GM18507 (cell line): Measurements from ENCODE around the gene SERINC3.
"Not testable (repeated sequence)": the region's sequence is repeated elsewhere in the genome, so short reads cannot be mapped to it uniquely, and the experiment has no call there.

Experiments
- DNase-seq: peaks from one replicate; pipeline ENCODE4 v3.0.0; 2011; ENCODE audit warnings: low read depth; ENCODE audit not compliant: insufficient read length; ENCODE audit errors: extremely low spot score
- FAIRE-seq: peaks from 2 replicates; lab custom pipeline; 2011; peaks lifted over from hg19 to GRCh38; lab: Jason Lieb, UNC

SERINC3 gene

GRCh38 chr20:44495802-44496481 lies 25.9 kb downstream of the SERINC3 start:
- FAIRE-seq (no peak), DNase-seq (no peak)

GRCh38 chr20:44495257-44495656 lies 26.6 kb downstream of the SERINC3 start:
- no peak for FAIRE-seq
- DNase-seq, result no peak

- DNase-seq (no peak), FAIRE-seq (no peak)
Observed at GRCh38 chr20:44494681-44495080, 27.2 kb downstream of the SERINC3 start.

- DNase-seq (no peak), FAIRE-seq (no peak)
Observed at GRCh38 chr20:44494266-44494665, 27.6 kb downstream of the SERINC3 start.

GRCh38 chr20:44491635-44492395 lies 30.1 kb downstream of the SERINC3 start:
- FAIRE-seq, result no peak
- DNase-seq, result no peak

- FAIRE-seq, result no peak
Observed at GRCh38 chr20:44489931-44490330, 31.9 kb downstream of the SERINC3 start.

GRCh38 chr20:44489223-44489622 lies 32.6 kb downstream of the SERINC3 start:
- no peak for FAIRE-seq
- DNase-seq, result no peak

More at GRCh38 chr20:44489931-44490330, 31.9 kb downstream of the SERINC3 start:
- DNase-seq, result no peak

- FAIRE-seq, result no peak
- no peak for DNase-seq
Observed at GRCh38 chr20:44488551-44488950, 33.3 kb downstream of the SERINC3 start.

GRCh38 chr20:44485830-44486198 lies 36.1 kb downstream of the SERINC3 start:
- FAIRE-seq (no peak), DNase-seq (no peak)

- FAIRE-seq (no peak), DNase-seq (no peak)
Observed at GRCh38 chr20:44485078-44485829, 36.6 kb downstream of the SERINC3 start.

GRCh38 chr20:44483112-44483511 lies 38.8 kb downstream of the SERINC3 start:
- DNase-seq (no peak), FAIRE-seq (no peak)

- FAIRE-seq (no peak), DNase-seq (no peak)
Observed at GRCh38 chr20:44481719-44482416, 40.0 kb downstream of the SERINC3 start.

- DNase-seq (no peak), FAIRE-seq (no peak)
Observed at GRCh38 chr20:44480097-44480496, 41.8 kb downstream of the SERINC3 start.

- FAIRE-seq, result no peak
Observed at GRCh38 chr20:44479643-44480042, 42.2 kb downstream of the SERINC3 start.

GRCh38 chr20:44478206-44478605 lies 43.7 kb downstream of the SERINC3 start:
- DNase-seq (no peak), FAIRE-seq (no peak)

More at GRCh38 chr20:44479643-44480042, 42.2 kb downstream of the SERINC3 start:
- no peak for DNase-seq

- FAIRE-seq (no peak), DNase-seq (no peak)
Observed at GRCh38 chr20:44477151-44477550, 44.7 kb downstream of the SERINC3 start.

GRCh38 chr20:44475694-44476560 lies 45.9 kb downstream of the SERINC3 start, which contains the start of gene TTPAL:
TSS of gene TTPAL (plus strand) at chr20:44475874. CDS start at chr20:44480000, 4,126 bp downstream.
- DNase-seq (peak; percentile 91), FAIRE-seq (peak; percentile 85)

- FAIRE-seq (no peak), DNase-seq (no peak)
Observed at GRCh38 chr20:44475372-44475693, 46.5 kb downstream of the SERINC3 start.

- FAIRE-seq, result not testable (repeated sequence)
Observed at GRCh38 chr20:44472283-44472682, 49.6 kb downstream of the SERINC3 start.

More at GRCh38 chr20:44472283-44472682, 49.6 kb downstream of the SERINC3 start:
- not testable (repeated sequence) for DNase-seq
